Body of pancreas (tissue), 4 donors: Measurements from ENCODE around the gene GART. TPM values are rescaled to one million over a fixed set of nuclear protein-coding genes. Genes with fewer than 3 reads are reported as not detected.
"Not testable (repeated sequence)": the region's sequence is repeated elsewhere in the genome, so short reads cannot be mapped to it uniquely, and the experiment has no call there.

ENCODE experiments used
- ATAC-seq: fragments of 150-250 bp; one replicate; pipeline ENCODE4 v1.9.1; 2016
- DNase-seq, 4 donors: peaks; one replicate each; pipeline ENCODE4 v3.0.0-alpha.2; 2019
- H3K27ac ChIP-seq, 4 donors: fragments of 200-600 bp; sonication (generic); 1 replicate in 3 of 4; 2 replicates in 1 of 4; pipeline versions ENCODE4 v1.5.1 to v1.6.1; 2016 to 2019; ENCODE audit warnings: mild to moderate bottlenecking in 1 of 4, mixed read lengths in 1 of 4, moderate library complexity in 1 of 4
- H3K27me3 ChIP-seq, 2 donors: fragments of 200-600 bp; sonication (generic); one replicate each; pipeline ENCODE4 v1.6.0; 2016; ENCODE audit warnings: mild to moderate bottlenecking in 1 of 2
- H3K36me3 ChIP-seq, 2 donors: fragments of 200-600 bp; sonication (generic); replicated peaks in 1 of 2; 2 replicates each; pipeline ENCODE4 v1.5.1; 2016; ENCODE audit warnings: low read depth in 2 of 2; ENCODE audit not compliant: insufficient read depth in 1 of 2
- H3K4me1 ChIP-seq: fragments of 200-600 bp; sonication (generic); one replicate; pipeline ENCODE4 v1.6.0; 2016
- H3K4me3 ChIP-seq, 2 donors: fragments of 200-600 bp; sonication (generic); 1 replicate in 1 of 2; 2 replicates in 1 of 2; pipeline ENCODE4 v1.5.1; 2016 to 2019
- H3K9me3 ChIP-seq, 3 donors: fragments of 200-600 bp; sonication (generic); 1 replicate in 2 of 3; 2 replicates in 1 of 3; pipeline ENCODE4 v1.5.1; 2016
- CTCF ChIP-seq, 7 experiments: fragments of 450-650 bp in 4 of 7; fragments of 200-600 bp in 3 of 7; sonication (generic) in 3 of 7; IDR thresholded peaks; one replicate each; pipeline ENCODE4 v1.5.1; 2016 to 2019; ENCODE audit warnings: antibody characterized with exemption in 7 of 7
- POLR2A ChIP-seq, 3 donors: fragments of 450-650 bp; IDR thresholded peaks; one replicate each; pipeline ENCODE4 v1.6.1; 2016; ENCODE audit warnings: antibody characterized with exemption in 3 of 3, mild to moderate bottlenecking in 2 of 3
- WGBS, 2 donors: methylation state at CpG; one replicate each; pipeline ENCODE4 v1.1.5; 2017; 5-methylcytosine and 5-hydroxymethylcytosine counted together
- intact Hi-C: fragments of 100-400 bp; cut with DNase I; formaldehyde crosslinking; loops from one replicate; pipeline ENCODE4 v1.15.1; 2023
- total RNA-seq, 2 donors: library from RNA; depleted of rRNA; stranded (reverse); fragments of >200 nt; gene quantifications; one replicate each; pipeline ENCODE4 v1.1.0, GENCODE V29; 2016

GART gene
- total RNA-seq, 2 donors from 2014 or later, result 36.3 to 62.0 TPM

DNA sequence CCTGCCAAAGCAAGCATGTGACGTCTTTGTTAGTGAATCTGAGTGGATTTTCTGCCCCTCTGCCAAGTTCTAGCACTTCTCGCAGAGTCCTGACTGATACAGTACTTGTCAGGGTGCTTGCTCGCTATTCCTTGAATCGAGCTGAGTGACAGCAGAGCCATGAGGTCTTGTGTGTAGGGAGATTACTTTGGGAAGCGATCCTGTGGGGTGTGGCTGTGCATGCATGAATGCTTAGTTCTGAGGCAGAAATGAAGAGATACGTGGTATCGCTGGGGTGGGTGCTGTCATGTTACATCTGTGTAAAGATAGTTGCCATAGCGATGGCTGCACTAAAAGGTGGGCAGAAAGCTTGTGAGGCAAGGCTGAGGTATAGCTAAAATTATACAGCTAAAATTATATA lies 31.1 kb downstream of the GART start:
- ATAC-seq (no peak), DNase-seq (no peak)
- H3K4me1 ChIP-seq, result no peaks in the 10 kb centered on the region
- H3K27ac ChIP-seq, result no peak overlapping the region
- TF ChIP-seq CTCF (IDR thresholded peaks at IDR 0.05), result no peak
- TF ChIP-seq POLR2A (IDR thresholded peaks at IDR 0.05), result no peak
- 95 to 96% methylated on average over 8 of the region's 8 CpGs for WGBS, 2 donors
- intact Hi-C loops, result no loop called here
- H3K27me3 ChIP-seq, result no peaks in the 10 kb centered on the region
- no peak overlapping the region for H3K4me3 ChIP-seq
- peaks cover 0 to 32% of the 10 kb centered on the region in 2 donors for H3K36me3 ChIP-seq
- H3K9me3 ChIP-seq, result no peaks in the 10 kb centered on the region

DNA sequence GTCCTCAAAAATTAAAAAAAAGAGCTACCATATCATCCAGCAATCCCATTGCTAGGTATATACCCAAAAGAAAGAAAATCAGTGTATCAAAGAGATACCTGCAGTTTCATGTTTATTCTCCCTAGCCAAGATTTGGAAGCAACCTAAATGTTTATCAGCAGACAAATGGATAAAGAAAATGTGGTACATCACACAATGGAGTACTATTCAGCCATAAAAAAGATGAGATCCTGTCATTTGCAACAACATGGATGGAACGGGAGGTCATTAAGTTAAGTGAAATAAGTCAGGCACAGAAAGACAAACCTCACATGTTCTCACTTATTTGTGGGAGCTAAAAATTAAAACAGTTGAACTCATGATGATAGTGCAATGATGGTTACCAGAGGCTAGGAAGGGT lies 34.9 kb downstream of the GART start:
- peaks cover 0 to 27% of the 10 kb centered on the region in 2 donors for H3K36me3 ChIP-seq
- H3K27ac ChIP-seq, intact Hi-C loops, DNase-seq, ATAC-seq, H3K4me1 ChIP-seq, H3K27me3 ChIP-seq, H3K9me3 ChIP-seq, H3K4me3 ChIP-seq: not testable (repeated sequence)
- WGBS, 2 donors, result 94 to 100% methylated on average over 1 of the region's 1 CpG

DNA sequence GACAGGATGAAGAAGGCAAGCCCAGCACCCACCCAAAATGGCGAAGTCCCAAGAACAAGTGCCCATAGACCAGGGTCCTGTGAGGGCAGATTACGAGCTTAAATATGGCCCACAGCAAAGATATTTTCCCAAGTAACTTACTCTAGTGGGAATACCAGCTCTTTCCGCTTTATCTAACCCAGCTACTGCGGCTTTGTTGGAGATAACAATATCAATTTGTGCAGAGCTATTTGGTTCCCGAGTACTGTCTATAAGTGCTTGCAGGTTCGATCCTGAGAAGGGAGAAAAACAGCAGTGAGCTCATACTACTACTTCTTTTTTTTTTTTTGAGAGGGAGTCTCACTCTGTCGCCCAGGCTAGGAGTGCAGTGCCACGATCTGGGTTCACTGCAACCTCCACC lies 36.1 kb downstream of the GART start:
- Histone ChIP-seq H3K4me3 (no peak overlapping the region), H3K9me3 (no peaks in the 10 kb centered on the region), H3K27me3 (no peaks in the 10 kb centered on the region), H3K36me3 (peaks cover 0 to 24% of the 10 kb centered on the region in 2 donors), H3K27ac (no peak overlapping the region), H3K4me1 (no peaks in the 10 kb centered on the region)
- intact Hi-C loops, result no loop called here
- TF ChIP-seq POLR2A (IDR thresholded peaks at IDR 0.05), result no peak
- TF ChIP-seq CTCF (IDR thresholded peaks at IDR 0.05), result no peak
- 93 to 97% methylated on average over 8 of the region's 8 CpGs for WGBS, 2 donors
- no peak for DNase-seq
- ATAC-seq, result no peak

- intact Hi-C loops, result no loop called here
- Histone ChIP-seq H3K9me3 (no peaks in the 10 kb centered on the region), H3K27me3 (no peaks in the 10 kb centered on the region), H3K27ac (no peak overlapping the region), H3K4me3 (no peak overlapping the region), H3K4me1 (no peaks in the 10 kb centered on the region), H3K36me3 (no peaks in the 10 kb centered on the region)
- no peak for DNase-seq
- no peak for ATAC-seq
- 51 to 52% methylated on average over 7 of the region's 7 CpGs for WGBS, 2 donors
- TF ChIP-seq CTCF (IDR thresholded peaks at IDR 0.05), result no peak
- TF ChIP-seq POLR2A (IDR thresholded peaks at IDR 0.05), result no peak
These were observed 45.6 kb downstream of the GART start for GRCh38 chr21:33496345-33496744.

DNA sequence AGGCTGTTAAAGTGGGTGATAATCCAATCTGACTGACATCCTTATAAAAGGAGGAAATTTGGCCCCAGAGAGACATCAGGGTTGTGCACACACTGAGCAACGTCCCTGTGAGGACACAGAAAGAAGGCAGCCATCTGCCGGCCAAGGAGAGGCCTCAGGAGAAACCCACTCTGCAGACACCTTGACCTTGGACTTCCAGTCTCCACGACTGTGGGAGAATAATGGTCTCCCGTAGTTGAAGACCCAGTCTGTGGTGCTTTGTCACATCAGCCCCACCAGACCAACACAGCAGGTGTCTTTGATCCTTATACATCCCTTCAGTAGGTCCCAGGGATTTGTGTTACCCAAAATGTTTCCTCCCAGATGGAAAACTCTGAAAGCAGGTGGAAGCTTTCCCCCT lies 46.2 kb downstream of the GART start:
- Histone ChIP-seq H3K36me3 (no peaks in the 10 kb centered on the region), H3K27ac (no peak overlapping the region), H3K4me1 (peaks cover 1% of the 10 kb centered on the region), H3K9me3 (no peaks in the 10 kb centered on the region), H3K27me3 (no peaks in the 10 kb centered on the region), H3K4me3 (no peak overlapping the region)
- intact Hi-C loops, result no loop called here
- TF ChIP-seq CTCF (IDR thresholded peaks at IDR 0.05) (no peak), POLR2A (IDR thresholded peaks at IDR 0.05) (no peak)
- DNase-seq, result no peak
- WGBS, 2 donors, result 38 to 41% methylated on average over 4 of the region's 4 CpGs
- no peak for ATAC-seq
